HG02610 (cell line): ENCODE data around the gene LTA4H.

Experiments used
- ATAC-seq: cut with Tn5 transposase; IDR thresholded peaks from one replicate; pipeline ENCODE4 v1.9.1; 2021; ENCODE audit warnings: mild to moderate bottlenecking, moderate library complexity; ENCODE audit not compliant: unreplicated experiment

Gene LTA4H

DNA sequence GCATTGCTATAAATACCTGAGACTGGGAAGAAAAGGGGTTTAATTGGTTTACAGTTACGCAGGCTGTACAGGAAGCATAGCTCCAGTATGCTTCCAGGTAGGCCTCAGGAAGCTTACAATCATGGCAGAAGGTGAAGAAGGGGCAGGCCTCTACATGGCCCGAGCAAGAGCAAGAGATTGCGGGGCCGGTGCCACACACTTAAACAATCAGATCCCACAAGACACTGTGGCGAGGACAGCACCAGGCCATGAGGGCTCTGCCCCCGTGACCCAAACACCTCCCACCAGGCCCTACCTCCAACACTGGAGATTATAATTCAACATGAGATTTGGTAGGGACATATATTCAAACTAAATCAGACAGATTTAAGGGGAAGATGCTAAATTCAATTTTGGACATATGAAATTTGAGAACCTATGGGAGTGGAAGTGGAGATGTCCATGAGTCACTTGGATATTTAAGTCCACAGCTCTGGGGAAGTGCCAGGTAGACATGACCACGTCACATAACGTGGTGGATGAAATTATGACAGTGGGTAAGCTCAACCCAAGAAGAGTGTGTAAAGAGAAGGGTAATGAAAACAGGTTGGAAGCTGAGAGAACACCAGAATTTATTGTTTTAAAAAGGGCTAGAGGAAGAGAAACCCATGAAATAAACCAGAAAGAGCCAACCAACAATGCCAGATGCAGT, 1.5 kb upstream of the LTA4H start:
- no peak for ATAC-seq

DNA sequence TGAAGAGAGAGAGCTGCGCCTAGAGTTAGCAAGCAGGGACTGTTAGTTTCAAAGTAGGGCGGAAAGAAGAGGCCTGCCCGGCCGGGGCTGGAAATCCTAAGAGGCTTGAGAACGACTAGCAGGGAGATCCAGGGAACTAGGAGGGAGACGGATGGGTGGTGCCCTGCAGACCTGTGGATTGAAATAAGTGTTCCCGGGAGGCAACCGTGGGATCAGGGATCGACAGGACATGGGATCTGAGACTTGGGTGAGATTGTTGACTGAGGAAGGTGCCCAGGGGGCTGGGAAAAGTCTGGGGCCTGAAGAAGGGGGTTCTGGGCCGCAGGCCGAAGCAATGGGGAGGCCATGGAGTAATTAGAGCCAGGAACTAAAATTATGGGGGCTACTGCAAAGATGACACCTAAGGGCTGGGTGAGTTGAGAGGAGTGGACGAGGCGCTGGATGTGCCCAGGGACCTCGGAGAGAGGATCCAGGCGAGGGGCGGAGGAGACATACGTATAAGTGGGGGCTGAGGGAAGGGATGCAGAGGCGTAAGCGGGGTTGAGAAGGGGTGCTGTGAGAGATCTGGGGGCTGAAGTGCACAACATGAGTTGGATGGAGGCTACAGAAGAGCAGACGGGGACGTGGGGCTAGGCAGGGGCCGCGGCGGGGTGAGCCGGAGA, 635 bp downstream of the LTA4H start:
- peak; percentile 12 for ATAC-seq

DNA sequence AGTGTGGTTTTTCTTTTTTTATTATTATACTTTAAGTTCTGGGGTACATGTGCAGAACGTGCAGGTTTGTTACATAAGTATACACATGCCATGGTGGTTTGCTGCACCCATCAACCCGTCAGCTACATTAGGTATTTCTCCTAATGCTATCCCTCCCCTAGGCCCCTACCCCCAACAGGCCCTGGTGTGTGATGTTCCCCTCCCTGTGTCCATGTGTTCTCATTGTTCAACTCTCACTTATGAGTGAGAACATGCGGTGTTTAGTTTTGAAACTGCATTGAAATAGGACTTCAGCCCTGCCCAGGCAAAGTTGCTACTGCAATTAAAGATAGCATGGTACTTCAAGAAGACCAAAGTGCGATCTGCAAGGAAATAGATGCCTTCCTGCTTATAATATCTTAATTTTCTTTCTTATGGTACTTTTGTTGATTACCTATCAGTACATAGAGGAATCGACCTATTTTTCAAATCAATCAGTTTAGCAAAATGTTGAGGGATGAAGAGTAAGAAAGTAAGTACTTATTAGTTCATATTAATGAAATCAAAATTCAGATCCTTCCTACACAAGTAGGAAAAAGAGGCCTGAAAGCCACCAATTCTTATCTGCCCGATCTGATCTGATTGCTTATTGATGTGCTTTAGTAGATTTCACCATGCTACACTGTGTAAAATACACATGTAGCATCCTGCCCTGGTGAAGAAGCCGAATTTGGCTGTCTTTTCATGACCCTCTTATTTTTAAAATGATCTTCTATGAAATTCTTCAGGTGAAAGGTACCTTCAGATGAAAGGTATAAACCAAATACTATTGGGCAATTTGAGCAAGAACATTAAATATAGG, 1.6 kb downstream of the LTA4H start:
- no peak for ATAC-seq

GRCh38 chr12:96029826-96030225, 5.6 kb downstream of the LTA4H start:
- ATAC-seq, result no peak

DNA sequence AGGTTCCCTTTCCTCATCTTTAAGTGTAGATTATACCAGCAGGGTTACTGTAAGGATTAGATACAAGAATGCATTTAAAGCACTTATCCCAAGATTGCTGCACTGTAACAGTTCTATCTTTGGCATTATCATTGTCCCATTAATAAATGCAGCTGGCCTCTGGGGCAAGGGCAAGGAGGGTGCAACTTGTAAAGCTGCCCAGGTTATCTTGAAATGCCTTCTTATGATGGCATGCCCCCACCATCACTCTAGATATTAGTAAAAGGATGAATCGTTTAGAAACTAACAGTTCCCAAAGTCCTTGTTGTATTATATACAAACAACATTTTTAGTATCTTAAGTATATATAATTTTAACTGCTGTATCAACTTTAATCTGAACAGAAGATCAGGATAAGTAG, 6.8 kb downstream of the LTA4H start:
- no peak for ATAC-seq

GRCh38 chr12:96026331-96026730, 9.1 kb downstream of the LTA4H start:
- ATAC-seq, result no peak

GRCh38 chr12:96025518-96025917, 9.9 kb downstream of the LTA4H start:
- no peak for ATAC-seq

- ATAC-seq, result peak; percentile 94
These were observed 14.9 kb downstream of the LTA4H start for GRCh38 chr12:96020314-96021003.

DNA sequence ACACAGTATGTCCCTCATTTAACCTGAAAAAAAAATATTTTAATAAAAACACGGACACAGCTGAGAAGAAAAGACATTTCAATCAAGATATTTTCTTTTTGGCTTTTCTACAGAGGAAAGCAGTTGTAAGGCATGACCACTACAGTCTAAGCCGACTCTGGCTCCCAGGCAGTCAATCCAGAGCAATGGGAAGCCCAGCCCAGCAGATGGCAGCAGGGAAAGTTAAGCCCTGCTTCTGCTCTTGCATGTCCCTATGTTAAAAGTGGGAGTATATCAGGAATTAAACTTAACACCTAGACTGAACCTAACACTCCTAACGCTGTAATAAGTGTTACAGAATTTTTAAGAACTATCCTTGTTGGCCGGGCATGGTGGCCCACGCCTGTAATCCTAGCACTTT, 19.7 kb downstream of the LTA4H start:
- ATAC-seq, result no peak

- ATAC-seq, result no peak
These were observed 20.3 kb downstream of the LTA4H start for GRCh38 chr12:96014943-96015599.

DNA sequence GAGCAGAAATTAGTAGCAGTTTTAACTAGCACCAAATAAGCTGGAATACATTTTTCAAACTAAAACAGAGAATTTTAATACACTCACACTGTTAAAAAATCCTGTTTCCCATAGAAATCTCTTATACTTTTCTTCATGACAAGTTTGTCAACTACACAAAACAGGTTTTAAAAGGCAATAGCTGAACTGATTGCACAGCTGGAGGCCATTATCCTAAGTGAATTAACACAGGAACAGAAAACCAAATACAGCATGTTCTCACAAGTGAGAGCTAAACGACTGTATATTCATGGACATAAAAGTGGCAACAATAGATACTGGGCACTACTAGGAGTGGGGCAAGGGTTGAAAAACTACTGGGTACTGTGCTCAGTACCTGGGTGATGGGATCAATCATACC, 27.7 kb downstream of the LTA4H start:
- no peak for ATAC-seq

- no peak for ATAC-seq
These were observed 28.7 kb downstream of the LTA4H start for GRCh38 chr12:96006727-96007126.

DNA sequence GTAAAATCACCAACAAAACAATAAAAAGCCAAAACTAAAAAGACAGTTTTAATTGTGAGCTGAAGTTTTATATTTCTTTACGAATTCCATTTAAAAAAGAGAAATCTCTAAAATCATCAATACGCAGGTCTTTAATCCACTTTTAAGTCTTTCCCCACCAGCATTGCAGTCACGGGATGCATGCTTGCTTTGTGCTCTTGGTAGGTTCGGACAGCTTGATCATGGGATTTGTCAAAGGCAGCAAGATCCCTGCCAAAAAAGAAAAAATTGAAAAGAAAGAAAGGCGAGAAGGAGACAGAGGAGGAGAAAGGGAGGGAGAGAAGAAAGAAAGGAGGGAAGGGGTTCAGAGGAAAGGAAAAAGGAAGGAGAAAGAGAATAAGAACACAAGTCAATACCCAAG, 34.5 kb downstream of the LTA4H start:
- no peak for ATAC-seq

- ATAC-seq, result no peak
These were observed 35.9 kb downstream of the LTA4H start for GRCh38 chr12:95999484-95999883.

- peak; percentile 93 for ATAC-seq
These were observed 36.6 kb downstream of the LTA4H start for GRCh38 chr12:95998611-95999286.

DNA sequence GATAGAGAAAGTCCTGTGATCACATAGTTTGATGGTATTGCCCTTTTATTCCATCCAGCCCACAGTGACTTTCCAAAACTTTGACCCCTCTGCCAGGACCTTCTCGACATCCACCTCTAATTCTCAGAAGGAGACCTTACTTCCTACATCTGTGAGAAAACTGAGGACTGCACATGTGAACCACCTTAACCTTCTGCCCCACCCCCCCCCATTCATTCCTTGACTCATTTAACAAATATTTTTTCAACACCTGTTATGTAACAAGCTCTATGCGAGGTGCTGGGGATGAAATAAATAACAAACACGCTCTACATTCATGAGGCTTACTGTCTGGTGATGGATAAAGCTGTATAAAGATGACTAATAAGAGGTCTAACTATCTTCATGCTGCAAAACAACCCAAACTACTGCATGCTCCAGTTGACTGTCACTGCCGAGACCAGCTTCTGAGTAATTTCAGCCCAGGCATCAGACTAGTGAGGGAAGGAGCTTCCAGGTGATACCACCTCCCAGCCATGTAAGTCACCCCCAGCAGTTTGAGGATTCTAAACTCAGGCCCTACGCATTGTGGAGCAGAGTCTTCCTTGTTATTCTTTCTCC, 37.4 kb downstream of the LTA4H start:
- ATAC-seq, result no peak

DNA sequence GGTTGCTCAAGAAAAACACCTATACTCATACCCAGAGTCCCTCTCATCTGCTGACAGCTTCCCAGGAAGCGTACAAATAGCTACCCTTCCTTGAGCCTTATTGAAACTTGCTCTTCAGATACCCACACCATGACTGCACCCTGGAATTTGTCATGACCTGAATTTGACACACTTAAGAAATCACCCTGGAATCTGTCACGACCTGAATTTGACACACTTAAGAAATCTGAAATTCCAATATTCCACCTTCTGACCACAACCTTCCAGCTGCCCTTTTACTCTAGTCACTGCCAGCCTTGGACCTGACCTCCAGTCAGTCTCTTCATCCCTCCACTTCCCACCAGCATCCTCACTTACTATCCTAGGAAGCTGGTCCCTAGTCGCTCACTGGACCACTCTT, 38.1 kb downstream of the LTA4H start:
- no peak for ATAC-seq

GRCh38 chr12:95996034-95996658, 39.2 kb downstream of the LTA4H start, which contains the start of gene HAL:
Gene HAL (minus strand): TSS chr12:95996344. CDS start chr12:95995910, 434 bp downstream.
- ATAC-seq, result no peak
